Measurements from ENCODE around the gene ZFYVE26. TPM values are rescaled to one million over a fixed set of nuclear protein-coding genes. Genes with fewer than 3 reads are reported as not detected.
A peak's percentile ranks its signal among the peaks of the same experiment; 100 is the strongest.

The ZFYVE26 gene
- total and polyA plus RNA-seq, 10 of the 15 experiments (the other 5 are each of a cell fraction or from before 2014, with no cell fraction given): 1.00 to 25.6 (median 12.0) TPM

DNA sequence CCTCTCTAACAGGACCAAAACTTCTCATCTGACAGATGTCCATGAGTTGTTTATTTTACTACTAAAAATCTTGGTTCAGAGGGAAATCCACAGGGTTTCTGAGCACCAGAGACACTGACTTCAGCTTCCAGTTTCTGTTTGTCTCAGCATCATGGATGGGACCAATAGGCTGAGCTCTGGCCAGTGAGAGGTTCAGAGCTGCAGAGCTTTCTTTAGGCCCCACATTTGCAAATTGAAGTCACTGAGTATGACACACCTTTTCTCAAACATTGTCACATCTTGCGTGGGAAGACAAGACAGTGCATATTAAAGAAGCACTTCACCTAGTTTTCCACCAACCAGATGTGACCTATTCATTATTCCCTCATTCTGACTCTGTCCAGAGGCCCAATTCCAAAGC, 69.5 kb downstream of the ZFYVE26 start:
- Histone ChIP-seq H4K20me1 (ENCODE audit: control insufficient read depth, insufficient read depth) (no peaks in the 10 kb centered on the region), H3K4me3 (no peak overlapping the region), H3K79me2 (ENCODE audit: control insufficient read depth, insufficient read depth, low read length) (no peaks in the 10 kb centered on the region), H3K9ac (ENCODE audit: control insufficient read depth, insufficient read depth, low read length) (no peak overlapping the region), H3K9me3 (replicated peaks; ENCODE audit: control insufficient read depth, insufficient read depth, low read length) (no peaks in the 10 kb centered on the region), H3K4me1 (ENCODE audit: control insufficient read depth, insufficient read depth, low read length) (peaks cover 3% of the 10 kb centered on the region; the same call in 1 of the 2 replicates), H2AFZ (ENCODE audit: control insufficient read depth, low read depth, low read length) (no peak overlapping the region), H3K36me3 (ENCODE audit: control insufficient read depth in 2 of 2, insufficient read depth in 2 of 2, low read length in 1 of 2) (peaks cover 8 to 17% of the 10 kb centered on the region in 2 experiments), H3K27me3 (replicated peaks in 1 of 2; ENCODE audit: control insufficient read depth in 2 of 2, insufficient read depth in 2 of 2, low read length in 1 of 2) (no peaks in the 10 kb centered on the region), H3K27ac (ENCODE audit: control insufficient read depth, insufficient read depth) (no peak overlapping the region), H3K4me2 (ENCODE audit: control insufficient read depth, insufficient read depth) (peak overlapping the region; percentile 28; the same call in 1 of the 2 replicates)
- BruUV-seq (replicated peaks): no TSS peak
- peak; percentile 17 for DNase-seq (ENCODE audit: low read depth, low spot score)
- TF ChIP-seq JUNB (IDR thresholded peaks at IDR 0.05) (peak; percentile 54), SMAD5 (IDR thresholded peaks at IDR 0.05; ENCODE audit: low read depth) (no peak), ZZZ3 (IDR thresholded peaks at IDR 0.05; ENCODE audit: control insufficient read depth, insufficient read length, low read depth) (no peak), CREB1 (IDR thresholded peaks at IDR 0.05; ENCODE audit: low read depth) (peak; percentile 72)
- TF ChIP-seq, protein P1, sequence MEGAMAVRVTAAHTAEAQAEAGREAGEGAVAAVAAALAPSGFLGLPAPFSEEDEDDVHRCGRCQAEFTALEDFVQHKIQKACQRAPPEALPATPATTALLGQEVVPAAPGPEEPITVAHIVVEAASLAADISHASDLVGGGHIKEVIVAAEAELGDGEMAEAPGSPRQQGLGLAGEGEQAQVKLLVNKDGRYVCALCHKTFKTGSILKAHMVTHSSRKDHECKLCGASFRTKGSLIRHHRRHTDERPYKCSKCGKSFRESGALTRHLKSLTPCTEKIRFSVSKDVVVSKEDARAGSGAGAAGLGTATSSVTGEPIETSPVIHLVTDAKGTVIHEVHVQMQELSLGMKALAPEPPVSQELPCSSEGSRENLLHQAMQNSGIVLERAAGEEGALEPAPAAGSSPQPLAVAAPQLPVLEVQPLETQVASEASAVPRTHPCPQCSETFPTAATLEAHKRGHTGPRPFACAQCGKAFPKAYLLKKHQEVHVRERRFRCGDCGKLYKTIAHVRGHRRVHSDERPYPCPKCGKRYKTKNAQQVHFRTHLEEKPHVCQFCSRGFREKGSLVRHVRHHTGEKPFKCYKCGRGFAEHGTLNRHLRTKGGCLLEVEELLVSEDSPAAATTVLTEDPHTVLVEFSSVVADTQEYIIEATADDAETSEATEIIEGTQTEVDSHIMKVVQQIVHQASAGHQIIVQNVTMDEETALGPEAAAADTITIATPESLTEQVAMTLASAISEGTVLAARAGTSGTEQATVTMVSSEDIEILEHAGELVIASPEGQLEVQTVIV (IDR thresholded peaks at IDR 0.05; ENCODE audit: borderline replicate concordance, partially characterized antibody): no peak
- in situ Hi-C loops (cut with MboI) (no loop called here), intact Hi-C loops (cut with micrococcal nuclease; ENCODE audit: unreplicated experiment) (no loop called here)
- POLR2A ChIA-PET: interaction anchor here (1.0 kb wide), 1 partner anchor 17 kb away, joined by 3 read pairs; no protein-coding TSS in a partner anchor
- 0% methylated on average over 1 of the region's 1 CpG for WGBS (ENCODE audit: insufficient coverage, insufficient replicate concordance, low lambda C conversion rate, missing lambda C conversion rate)
- ATAC-seq: peak; percentile 93
- peak; percentile 61 for FAIRE-seq
- SMC1A ChIA-PET (ENCODE audit: uncharacterized antibody, unreplicated experiment): no interaction called here
- CTCF ChIA-PET: interaction anchor here (1.5 kb wide), 1 partner anchor 176 kb away, joined by 4 read pairs; no protein-coding TSS in a partner anchor
- RAD21 ChIA-PET (ENCODE audit: unreplicated experiment): interaction anchor here (1.1 kb wide), 1 partner anchor 128 kb away, joined by 3 read pairs; no protein-coding TSS in a partner anchor

DNA sequence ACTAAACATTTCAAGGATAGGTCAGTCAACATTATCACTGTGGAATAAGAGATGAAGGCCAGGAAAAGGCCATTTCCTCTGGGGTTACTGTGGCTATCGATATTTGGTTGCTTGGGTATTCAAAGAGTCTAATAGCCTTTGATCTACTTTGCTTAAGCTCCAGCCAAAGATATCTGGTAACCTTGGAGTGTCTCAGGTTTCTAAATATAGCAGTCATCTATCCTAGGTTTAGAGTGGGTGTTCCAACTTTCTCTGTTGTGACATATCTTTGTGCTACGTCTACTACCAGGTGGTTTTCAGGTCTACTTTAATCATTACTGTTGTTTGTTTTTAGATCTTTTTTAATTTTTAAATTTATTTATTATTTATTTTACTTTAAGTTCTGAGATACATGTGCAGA, 72.3 kb downstream of the ZFYVE26 start:
- H3K36me3 ChIP-seq (ENCODE audit: control insufficient read depth in 2 of 2, insufficient read depth in 2 of 2, low read length in 1 of 2): peaks cover 1 to 5% of the 10 kb centered on the region in 2 experiments; a peak in 2 of 4 replicates
- FAIRE-seq (no peak), ATAC-seq (no peak), DNase-seq (ENCODE audit: low read depth, low spot score) (no peak)
- H3K9me3 ChIP-seq (replicated peaks; ENCODE audit: control insufficient read depth, insufficient read depth, low read length): no peaks in the 10 kb centered on the region
- no peaks in the 10 kb centered on the region for H3K79me2 ChIP-seq (ENCODE audit: control insufficient read depth, insufficient read depth, low read length)
- POLR2A ChIA-PET: no interaction called here
- peaks cover 3% of the 10 kb centered on the region; the same call in 1 of the 2 replicates for H3K4me1 ChIP-seq (ENCODE audit: control insufficient read depth, insufficient read depth, low read length)
- H3K27ac ChIP-seq (ENCODE audit: control insufficient read depth, insufficient read depth): no peak overlapping the region
- CTCF ChIA-PET: no interaction called here
- H3K9ac ChIP-seq (ENCODE audit: control insufficient read depth, insufficient read depth, low read length): no peak overlapping the region
- in situ Hi-C loops (cut with MboI): no loop called here
- H4K20me1 ChIP-seq (ENCODE audit: control insufficient read depth, insufficient read depth): no peaks in the 10 kb centered on the region
- SMC1A ChIA-PET (ENCODE audit: uncharacterized antibody, unreplicated experiment): no interaction called here
- RAD21 ChIA-PET (ENCODE audit: unreplicated experiment): no interaction called here
- no TSS peak for BruUV-seq (replicated peaks)
- no peak overlapping the region for H3K4me2 ChIP-seq (ENCODE audit: control insufficient read depth, insufficient read depth)
- intact Hi-C loops (cut with micrococcal nuclease; ENCODE audit: unreplicated experiment): no loop called here
- no peak overlapping the region for H2AFZ ChIP-seq (ENCODE audit: control insufficient read depth, low read depth, low read length)
- 94% methylated on average over 2 of the region's 2 CpGs for WGBS (ENCODE audit: insufficient coverage, insufficient replicate concordance, low lambda C conversion rate, missing lambda C conversion rate)
- no peak overlapping the region for H3K4me3 ChIP-seq
- H3K27me3 ChIP-seq (replicated peaks in 1 of 2; ENCODE audit: control insufficient read depth in 2 of 2, insufficient read depth in 2 of 2, low read length in 1 of 2): no peaks in the 10 kb centered on the region
- TF ChIP-seq ESRRA (IDR thresholded peaks at IDR 0.05; ENCODE audit: low read length): no peak
- TF ChIP-seq, protein P2, sequence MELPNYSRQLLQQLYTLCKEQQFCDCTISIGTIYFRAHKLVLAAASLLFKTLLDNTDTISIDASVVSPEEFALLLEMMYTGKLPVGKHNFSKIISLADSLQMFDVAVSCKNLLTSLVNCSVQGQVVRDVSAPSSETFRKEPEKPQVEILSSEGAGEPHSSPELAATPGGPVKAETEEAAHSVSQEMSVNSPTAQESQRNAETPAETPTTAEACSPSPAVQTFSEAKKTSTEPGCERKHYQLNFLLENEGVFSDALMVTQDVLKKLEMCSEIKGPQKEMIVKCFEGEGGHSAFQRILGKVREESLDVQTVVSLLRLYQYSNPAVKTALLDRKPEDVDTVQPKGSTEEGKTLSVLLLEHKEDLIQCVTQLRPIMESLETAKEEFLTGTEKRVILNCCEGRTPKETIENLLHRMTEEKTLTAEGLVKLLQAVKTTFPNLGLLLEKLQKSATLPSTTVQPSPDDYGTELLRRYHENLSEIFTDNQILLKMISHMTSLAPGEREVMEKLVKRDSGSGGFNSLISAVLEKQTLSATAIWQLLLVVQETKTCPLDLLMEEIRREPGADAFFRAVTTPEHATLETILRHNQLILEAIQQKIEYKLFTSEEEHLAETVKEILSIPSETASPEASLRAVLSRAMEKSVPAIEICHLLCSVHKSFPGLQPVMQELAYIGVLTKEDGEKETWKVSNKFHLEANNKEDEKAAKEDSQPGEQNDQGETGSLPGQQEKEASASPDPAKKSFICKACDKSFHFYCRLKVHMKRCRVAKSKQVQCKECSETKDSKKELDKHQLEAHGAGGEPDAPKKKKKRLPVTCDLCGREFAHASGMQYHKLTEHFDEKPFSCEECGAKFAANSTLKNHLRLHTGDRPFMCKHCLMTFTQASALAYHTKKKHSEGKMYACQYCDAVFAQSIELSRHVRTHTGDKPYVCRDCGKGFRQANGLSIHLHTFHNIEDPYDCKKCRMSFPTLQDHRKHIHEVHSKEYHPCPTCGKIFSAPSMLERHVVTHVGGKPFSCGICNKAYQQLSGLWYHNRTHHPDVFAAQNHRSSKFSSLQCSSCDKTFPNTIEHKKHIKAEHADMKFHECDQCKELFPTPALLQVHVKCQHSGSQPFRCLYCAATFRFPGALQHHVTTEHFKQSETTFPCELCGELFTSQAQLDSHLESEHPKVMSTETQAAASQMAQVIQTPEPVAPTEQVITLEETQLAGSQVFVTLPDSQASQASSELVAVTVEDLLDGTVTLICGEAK (IDR thresholded peaks at IDR 0.05; ENCODE audit: borderline replicate concordance): no peak
- no peak for TF ChIP-seq PAX5 (IDR thresholded peaks at IDR 0.05; ENCODE audit: borderline replicate concordance, low read depth, low read length)
- no peak for TF ChIP-seq BRCA1 (IDR thresholded peaks at IDR 0.05; ENCODE audit: low read depth, low read length)
- TF ChIP-seq CHD4 (IDR thresholded peaks at IDR 0.05): no peak

Measured in GM12878 (cell line).